Epithelial cell of esophagus (primary cell): ENCODE results near the gene ITGA2B.
"Not testable (repeated sequence)": the region's sequence is repeated elsewhere in the genome, so short reads cannot be mapped to it uniquely, and the experiment has no call there.

Experiments used
- DNase-seq: peaks from one replicate; pipeline ENCODE4 v3.0.0; 2010; ENCODE audit warnings: low read depth
- H3K4me3 ChIP-seq: 2 replicates; pipeline ENCODE4 v1.5.1; 2011; ENCODE audit warnings: mild to moderate bottlenecking, low read length, control low read depth
- TF ChIP-seq, protein P1 (sequence below): IDR thresholded peaks from 2 replicates; pipeline ENCODE4 v1.5.1; 2011; ENCODE audit warnings: low read depth, mild to moderate bottlenecking, low read length, control low read depth, inconsistent platforms; ENCODE audit not compliant: insufficient read depth; ENCODE audit errors: missing control alignments

The ITGA2B gene

DNA sequence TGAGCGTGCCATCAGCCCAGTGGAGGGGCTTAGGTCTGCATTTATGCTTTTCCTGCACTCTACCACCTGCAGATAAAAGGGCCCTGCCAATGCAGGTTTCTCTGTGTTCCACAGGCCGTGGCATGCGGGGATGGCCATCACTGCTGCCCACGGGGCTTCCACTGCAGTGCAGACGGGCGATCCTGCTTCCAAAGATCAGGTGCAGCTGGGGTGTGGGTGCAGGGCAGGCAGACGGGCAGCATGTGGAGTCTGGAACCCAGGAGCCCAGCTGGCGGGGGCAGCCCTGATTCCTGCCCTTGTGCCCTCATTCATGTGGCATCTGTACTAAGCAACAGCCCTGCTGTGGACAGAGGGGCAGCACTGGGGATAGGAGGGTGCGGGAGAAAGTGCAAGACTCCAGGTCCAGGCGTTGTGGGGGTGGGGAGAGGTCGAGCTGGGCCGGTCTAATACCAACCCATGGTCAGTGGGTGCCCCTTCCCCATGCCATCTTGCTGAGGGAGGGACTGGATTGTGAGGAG is 39.8 kb downstream of the ITGA2B start:
- no peak for DNase-seq
- TF ChIP-seq, protein P1, sequence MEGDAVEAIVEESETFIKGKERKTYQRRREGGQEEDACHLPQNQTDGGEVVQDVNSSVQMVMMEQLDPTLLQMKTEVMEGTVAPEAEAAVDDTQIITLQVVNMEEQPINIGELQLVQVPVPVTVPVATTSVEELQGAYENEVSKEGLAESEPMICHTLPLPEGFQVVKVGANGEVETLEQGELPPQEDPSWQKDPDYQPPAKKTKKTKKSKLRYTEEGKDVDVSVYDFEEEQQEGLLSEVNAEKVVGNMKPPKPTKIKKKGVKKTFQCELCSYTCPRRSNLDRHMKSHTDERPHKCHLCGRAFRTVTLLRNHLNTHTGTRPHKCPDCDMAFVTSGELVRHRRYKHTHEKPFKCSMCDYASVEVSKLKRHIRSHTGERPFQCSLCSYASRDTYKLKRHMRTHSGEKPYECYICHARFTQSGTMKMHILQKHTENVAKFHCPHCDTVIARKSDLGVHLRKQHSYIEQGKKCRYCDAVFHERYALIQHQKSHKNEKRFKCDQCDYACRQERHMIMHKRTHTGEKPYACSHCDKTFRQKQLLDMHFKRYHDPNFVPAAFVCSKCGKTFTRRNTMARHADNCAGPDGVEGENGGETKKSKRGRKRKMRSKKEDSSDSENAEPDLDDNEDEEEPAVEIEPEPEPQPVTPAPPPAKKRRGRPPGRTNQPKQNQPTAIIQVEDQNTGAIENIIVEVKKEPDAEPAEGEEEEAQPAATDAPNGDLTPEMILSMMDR = no peak
- H3K4me3 ChIP-seq = no peak overlapping the region

- DNase-seq = no peak
- TF ChIP-seq, protein P1 = no peak
- no peak overlapping the region for H3K4me3 ChIP-seq
Observed at GRCh38 chr17:44348988-44349364, 40.5 kb downstream of the ITGA2B start.

DNA sequence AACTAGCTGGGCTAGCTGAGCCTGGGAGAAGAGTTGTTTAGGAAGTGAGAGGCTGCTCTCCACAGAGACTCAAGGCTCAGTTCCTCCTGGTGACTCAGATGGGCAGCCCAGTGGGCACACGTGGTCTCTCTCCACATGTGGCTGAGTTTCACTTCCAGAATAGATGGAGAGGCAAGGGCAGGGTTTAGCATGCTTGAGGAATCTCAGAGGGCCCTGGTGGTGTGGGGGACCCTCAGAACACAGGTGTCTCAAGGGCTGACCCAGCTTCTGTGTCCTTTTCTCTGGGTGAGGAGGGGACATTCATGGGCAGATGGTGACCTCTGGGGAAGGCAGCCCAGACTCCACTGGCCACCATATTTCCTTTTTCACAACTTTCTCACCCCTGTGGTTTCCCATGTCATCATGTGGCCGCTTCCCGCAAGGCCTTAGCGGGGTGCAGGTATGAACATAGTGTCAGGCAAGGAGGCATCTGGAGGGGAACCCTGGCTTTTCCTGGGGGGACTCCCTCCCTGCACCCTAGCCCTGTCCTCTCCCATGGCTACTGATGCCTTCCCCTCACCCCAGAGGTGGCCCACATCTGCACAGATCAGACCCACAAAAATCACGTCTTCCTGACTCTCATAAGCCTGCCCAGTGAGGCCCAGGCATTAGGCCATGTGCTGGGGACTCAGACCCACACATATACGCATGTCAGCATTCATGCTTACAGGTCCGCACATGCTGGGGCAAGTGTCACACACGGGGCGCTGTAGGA is 41.0 kb downstream of the ITGA2B start:
- TF ChIP-seq, protein P1 = no peak
- peak; percentile 97 for DNase-seq
- no peak overlapping the region for H3K4me3 ChIP-seq

DNA sequence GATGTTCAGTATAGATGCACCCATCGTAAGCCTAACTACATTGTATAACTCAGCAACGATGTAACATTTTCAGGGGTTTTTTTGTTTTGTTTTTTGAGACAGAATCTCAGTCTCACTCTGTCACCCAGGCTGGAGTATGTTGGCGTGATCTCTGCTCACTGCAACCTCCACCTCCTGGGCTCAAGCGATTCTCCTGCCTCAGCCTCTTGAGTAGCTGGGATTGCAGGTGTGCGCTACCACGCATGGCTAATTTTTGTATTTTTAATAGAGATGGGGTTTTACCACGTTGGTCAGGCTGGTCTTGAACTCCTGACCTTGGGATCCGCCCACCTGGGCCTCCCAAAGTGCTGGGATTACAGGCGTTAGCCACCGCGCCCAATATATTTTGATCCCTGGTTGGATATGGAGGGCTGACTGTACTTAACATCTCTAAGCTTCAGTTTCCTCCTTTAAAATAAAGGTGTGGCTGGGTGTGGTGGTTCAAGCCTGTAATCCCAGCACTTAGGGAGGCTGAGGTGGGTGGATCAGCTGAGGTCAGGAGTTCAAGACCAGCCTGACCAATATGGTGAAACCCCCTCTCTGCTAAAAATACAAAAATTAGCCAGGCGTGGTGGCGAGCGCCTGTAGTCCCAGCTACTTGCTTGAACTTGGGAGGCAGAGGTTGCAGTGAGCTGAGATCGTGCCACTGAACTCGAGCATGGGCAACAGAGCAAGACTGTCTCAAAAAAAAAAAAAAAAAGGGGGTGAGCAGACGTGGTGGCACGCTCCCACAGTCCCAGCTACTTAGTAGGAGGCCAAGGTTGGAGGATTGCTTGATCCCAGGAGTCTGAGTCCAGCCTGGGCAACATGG is 42.0 kb downstream of the ITGA2B start:
- H3K4me3 ChIP-seq, DNase-seq: not testable (repeated sequence)

DNA sequence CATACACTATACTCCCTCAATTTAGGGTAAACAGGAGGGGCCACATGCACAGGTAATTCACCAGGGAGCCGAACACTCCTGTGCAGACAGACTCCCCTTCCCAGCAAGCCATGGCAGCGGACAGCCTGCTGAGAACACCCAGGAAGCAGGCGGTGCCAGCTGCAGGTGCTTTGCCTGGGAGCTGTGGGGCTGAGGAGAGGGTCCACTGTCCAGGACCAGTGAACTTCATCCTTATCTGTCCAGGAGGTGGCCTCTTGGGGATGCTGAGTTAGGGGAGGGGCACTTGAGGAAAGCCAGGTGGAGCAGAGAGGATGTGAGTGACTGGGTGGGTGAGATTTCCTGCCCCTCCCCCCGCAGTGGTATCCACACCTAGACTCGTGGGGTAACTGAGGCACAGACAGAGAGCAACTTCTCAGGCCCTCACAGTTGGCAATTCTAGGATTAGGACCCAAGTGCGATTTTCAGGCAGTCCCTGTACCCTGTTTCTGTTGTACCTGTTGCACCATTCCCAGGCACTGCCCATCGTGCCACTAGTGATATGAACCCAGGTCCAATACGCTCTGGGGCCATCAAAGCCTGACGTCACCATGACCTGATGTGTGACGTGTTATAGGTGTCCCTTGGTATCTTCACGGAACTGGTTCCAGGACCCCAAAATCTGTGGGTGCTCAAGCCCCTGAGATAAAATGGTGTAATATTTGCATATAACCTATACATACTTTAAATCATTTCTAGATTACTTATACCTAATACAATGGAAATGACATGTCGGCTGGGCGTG is 43.2 kb downstream of the ITGA2B start:
- no peak for DNase-seq
- TF ChIP-seq, protein P1 = no peak
- H3K4me3 ChIP-seq = peak overlapping the region; percentile 99

DNA sequence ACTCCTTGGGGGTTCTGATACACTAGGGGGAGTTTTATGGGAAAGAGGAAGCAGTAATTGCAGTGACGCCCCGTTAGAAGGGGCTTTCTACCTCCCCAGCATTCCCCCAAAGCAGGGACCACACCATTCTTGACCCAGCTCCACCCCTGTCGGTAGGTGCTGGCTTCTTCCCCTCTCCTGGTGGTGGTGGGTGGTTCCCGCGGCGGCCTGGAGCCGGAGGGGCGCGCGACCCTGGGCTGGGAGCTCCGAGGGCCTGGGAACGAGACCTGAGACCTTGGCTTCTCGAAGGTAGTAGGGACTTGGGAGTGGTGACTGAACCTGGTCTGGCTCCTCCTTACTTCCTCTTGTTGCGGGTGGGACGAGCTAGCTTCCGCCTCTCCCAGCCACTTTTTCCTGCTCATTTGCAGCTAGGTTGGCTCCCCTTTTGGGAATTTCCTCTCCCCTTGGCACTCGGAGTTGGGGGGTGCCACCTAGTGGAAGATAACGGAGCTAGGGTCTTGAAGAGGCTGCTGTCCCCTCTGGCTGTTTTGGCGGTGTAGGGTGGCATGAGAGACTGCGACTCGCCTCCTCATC is 43.9 kb downstream of the ITGA2B start:
- H3K4me3 ChIP-seq = peak overlapping the region; percentile 99
- DNase-seq = peak; percentile 70
- TF ChIP-seq, protein P1 = peak; percentile 40
